ENCODE data around the gene RSPO4.
"Not testable (repeated sequence)": the region's sequence is repeated elsewhere in the genome, so short reads cannot be mapped to it uniquely, and the experiment has no call there.

The RSPO4 gene

GRCh38 chr20:1034415-1034789 is 32.3 kb upstream of the RSPO4 start:
- no peak for TF ChIP-seq CTCF (IDR thresholded peaks at IDR 0.05; ENCODE audit: extremely low read depth, missing control alignments)

GRCh38 chr20:1033751-1034414 is 31.8 kb upstream of the RSPO4 start:
- no peak for TF ChIP-seq CTCF (IDR thresholded peaks at IDR 0.05; ENCODE audit: extremely low read depth, missing control alignments)
- no peak for DNase-seq (ENCODE audit: low spot score)

More at GRCh38 chr20:1034415-1034789, 32.3 kb upstream of the RSPO4 start:
- DNase-seq (ENCODE audit: low spot score) = no peak

GRCh38 chr20:1029980-1030379 is 27.9 kb upstream of the RSPO4 start:
- no peak for TF ChIP-seq CTCF (IDR thresholded peaks at IDR 0.05; ENCODE audit: extremely low read depth, missing control alignments)
- no peak for DNase-seq (ENCODE audit: low spot score)

GRCh38 chr20:1026214-1026613 is 24.1 kb upstream of the RSPO4 start:
- DNase-seq (ENCODE audit: low spot score) = not testable (repeated sequence)

- TF ChIP-seq CTCF (IDR thresholded peaks at IDR 0.05; ENCODE audit: extremely low read depth, missing control alignments) = no peak
- DNase-seq (ENCODE audit: low spot score) = no peak
Measured at GRCh38 chr20:1022871-1023270, 20.8 kb upstream of the RSPO4 start.

- no peak for TF ChIP-seq CTCF (IDR thresholded peaks at IDR 0.05; ENCODE audit: extremely low read depth, missing control alignments)
- DNase-seq (ENCODE audit: low spot score) = no peak
Measured at GRCh38 chr20:1020614-1021013, 18.5 kb upstream of the RSPO4 start.

- DNase-seq (ENCODE audit: low spot score) = no peak
- no peak for TF ChIP-seq CTCF (IDR thresholded peaks at IDR 0.05; ENCODE audit: extremely low read depth, missing control alignments)
Measured at GRCh38 chr20:1019344-1019743, 17.2 kb upstream of the RSPO4 start.

- no peak for DNase-seq (ENCODE audit: low spot score)
- TF ChIP-seq CTCF (IDR thresholded peaks at IDR 0.05; ENCODE audit: extremely low read depth, missing control alignments) = no peak
Measured at GRCh38 chr20:1017677-1018076, 15.6 kb upstream of the RSPO4 start.
